ENCODE data around the gene METTL23. TPM values are rescaled to one million over a fixed set of nuclear protein-coding genes. Genes with fewer than 3 reads are reported as not detected.

Gene METTL23
- total and polyA plus RNA-seq, 2 of the 8 experiments (the other 6 are each of a cell fraction or from before 2014, with no cell fraction given): 36.1 to 60.2 TPM

DNA sequence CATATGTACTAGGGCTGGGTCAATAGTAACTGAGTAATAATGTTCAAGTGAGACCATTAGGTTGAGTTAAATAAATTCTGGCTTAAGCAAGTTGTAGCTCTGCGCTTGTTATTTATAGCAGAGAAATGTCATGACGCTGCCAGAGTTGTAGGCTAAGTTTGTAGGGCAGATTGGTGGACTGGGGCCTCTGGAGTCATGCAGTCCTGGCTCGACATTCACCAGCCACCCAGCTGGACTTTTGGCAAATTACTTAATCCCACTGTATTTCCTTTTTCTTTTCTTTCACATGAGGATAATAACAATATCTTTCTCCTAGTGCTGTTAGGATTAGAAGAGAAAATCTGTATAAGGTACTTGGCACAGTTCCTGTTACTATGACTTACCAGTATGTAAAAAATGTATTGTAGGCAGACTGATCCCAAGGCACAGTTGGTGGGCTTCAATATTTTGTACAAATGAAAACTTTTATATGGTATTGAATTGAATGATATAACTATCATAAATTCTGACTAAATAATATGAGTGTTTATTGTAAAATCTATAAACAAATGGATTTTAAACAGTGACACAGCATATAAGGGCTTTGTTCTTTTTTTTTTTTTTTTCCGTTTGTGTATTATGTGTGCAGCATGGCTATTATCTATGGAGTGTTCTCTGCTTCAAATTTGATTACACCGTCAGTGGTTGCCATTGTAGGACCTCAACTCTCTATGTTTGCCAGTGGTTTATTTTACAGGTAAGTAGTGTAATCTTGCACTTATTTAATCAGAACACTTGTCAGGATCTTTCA, 13.9 kb downstream of the METTL23 start:
- peaks cover 5 to 8% of the 10 kb centered on the region in 2 experiments for H4K20me1 ChIP-seq (replicated peaks in 1 of 2; ENCODE audit: control insufficient read depth in 1 of 2, insufficient read depth in 2 of 2, low read length in 2 of 2)
- peaks cover 15 to 31% of the 10 kb centered on the region in 2 experiments for H3K79me2 ChIP-seq (ENCODE audit: control insufficient read depth in 1 of 2, insufficient read depth in 2 of 2, low read length in 2 of 2)
- H3K4me3 ChIP-seq (ENCODE audit: extremely low read depth in 1 of 4, insufficient read depth in 2 of 4, low read depth in 3 of 4, low read length in 4 of 4): no peak overlapping the region
- no peaks in the 10 kb centered on the region for H3K27me3 ChIP-seq (replicated peaks in 1 of 4; ENCODE audit: control insufficient read depth in 3 of 4, extremely low read depth in 1 of 4, insufficient read depth in 3 of 4, low read length in 3 of 4)
- ChIA-PET CTCF (ENCODE audit: partially characterized antibody) (interaction anchor here (0.6 to 1.5 kb wide), 4 partner anchors 25 to 1286 kb away, joined by 3 to 6 read pairs (median 4); no protein-coding TSS in a partner anchor), POLR2A (ENCODE audit: partially characterized antibody) (interaction anchor here (0.6 to 9.2 kb wide), 2 partner anchors 15 to 143 kb away, joined by 3 to 181 read pairs; partner anchors contain the start of genes JMJD6 and METTL23)
- H3K9me3 ChIP-seq (ENCODE audit: insufficient read depth in 2 of 2, low read depth in 1 of 2, low read length in 1 of 2): no peaks in the 10 kb centered on the region
- no peak overlapping the region for H2AK5ac ChIP-seq (ENCODE audit: low read depth, low read length)
- H3K23ac ChIP-seq (ENCODE audit: insufficient read length): no peak overlapping the region
- H4K91ac ChIP-seq (replicated peaks; ENCODE audit: insufficient read length, low read length): no peak overlapping the region
- H2BK5ac ChIP-seq (ENCODE audit: low read depth, low read length): no peak overlapping the region
- no peak overlapping the region for H3K4ac ChIP-seq (replicated peaks; ENCODE audit: insufficient read length, low read depth, low read length)
- no peak overlapping the region for H3K56ac ChIP-seq (replicated peaks; ENCODE audit: insufficient read length, low read depth, low read length)
- FAIRE-seq (no peak), DNase-seq (ENCODE audit: low read depth in 1 of 2, low spot score in 2 of 2) (no peak)
- H3K23me2 ChIP-seq (ENCODE audit: low read depth, low read length): peaks cover 8% of the 10 kb centered on the region; the same call in 1 of the 2 replicates
- peaks cover 3 to 29% (median 14%) of the 10 kb centered on the region in 4 experiments; a peak in 7 of 8 replicates for H3K36me3 ChIP-seq (ENCODE audit: control insufficient read depth in 2 of 4, insufficient read depth in 4 of 4, low read length in 3 of 4)
- H2BK120ac ChIP-seq (replicated peaks; ENCODE audit: low read depth, low read length): no peak overlapping the region
- H3K9ac ChIP-seq (replicated peaks in 1 of 4; ENCODE audit: extremely low read depth in 1 of 4, low read depth in 3 of 4, low read length in 3 of 4): no peak overlapping the region
- no peak overlapping the region for H3K14ac ChIP-seq (ENCODE audit: insufficient read length)
- H4K8ac ChIP-seq (ENCODE audit: extremely low read depth, insufficient read depth, low read length): no peak overlapping the region
- H4K5ac ChIP-seq (ENCODE audit: insufficient read length, low read depth, low read length): no peak overlapping the region
- H2AFZ ChIP-seq (ENCODE audit: low read length): no peak overlapping the region
- H3K4me1 ChIP-seq (replicated peaks in 1 of 4; ENCODE audit: control insufficient read depth in 3 of 4, insufficient read depth in 4 of 4, low read length in 3 of 4): peaks cover 0 to 7% (median 3%) of the 10 kb centered on the region in 4 experiments; a peak in 5 of 7 replicates
- WGBS, 2 experiments (ENCODE audit: extremely low coverage in 1 of 2, insufficient coverage in 1 of 2, insufficient read length in 1 of 2, insufficient replicate concordance in 2 of 2, low coverage in 1 of 2, low lambda C conversion rate in 2 of 2, missing lambda C conversion rate in 1 of 2): 89% methylated on average over 5 of the region's 5 CpGs; no CpG with 5 or more reads in 1 of the 2 experiments
- H3K18ac ChIP-seq (ENCODE audit: extremely low read depth, low read length): no peak overlapping the region
- no peak overlapping the region for H3K4me2 ChIP-seq (ENCODE audit: insufficient read depth in 1 of 2, low read depth in 2 of 2, low read length in 2 of 2)
- H2BK15ac ChIP-seq (ENCODE audit: low read length): no peak overlapping the region
- H3K27ac ChIP-seq (ENCODE audit: low read depth, low read length): no peak overlapping the region
- H2BK12ac ChIP-seq (ENCODE audit: low read depth, low read length): no peak overlapping the region
- no peak overlapping the region for H2BK20ac ChIP-seq (ENCODE audit: low read length)
- H3K79me1 ChIP-seq (ENCODE audit: low read depth, low read length): no peaks in the 10 kb centered on the region
- TF ChIP-seq KDM5A (IDR thresholded peaks at IDR 0.05; ENCODE audit: low read length) (no peak), YY1 (IDR thresholded peaks at IDR 0.05; ENCODE audit: low read depth, low read length) (no peak), RXRA (IDR thresholded peaks at IDR 0.05; ENCODE audit: insufficient read depth, low read depth, low read length) (no peak), KDM4A (IDR thresholded peaks at IDR 0.05; ENCODE audit: low read depth, low read length, severe bottlenecking) (no peak), SIX5 (IDR thresholded peaks at IDR 0.05; ENCODE audit: low read depth, low read length) (no peak), BRCA1 (IDR thresholded peaks at IDR 0.05; ENCODE audit: low read depth, low read length) (no peak), TCF12 (IDR thresholded peaks at IDR 0.05; ENCODE audit: low read depth, low read length) (no peak), EP300 (IDR thresholded peaks at IDR 0.05; ENCODE audit: borderline replicate concordance in 1 of 2, low read depth in 2 of 2, low read length in 2 of 2) (no peak), HDAC2 (IDR thresholded peaks at IDR 0.05; ENCODE audit: borderline replicate concordance in 1 of 2, low read depth in 2 of 2, low read length in 2 of 2) (no peak), RAD21 (IDR thresholded peaks at IDR 0.05 in 1 of 2, conservative IDR thresholded peaks at IDR 0.05 in 1 of 2; ENCODE audit: low read depth in 2 of 2, low read length in 2 of 2) (no peak), NANOG (IDR thresholded peaks at IDR 0.05; ENCODE audit: insufficient read depth, low read depth, low read length, poor library complexity, severe bottlenecking) (no peak)
